Nephron (organoid): Measurements from ENCODE around the gene MYO1H.
A peak's percentile ranks its signal among the peaks of the same experiment; 100 is the strongest.
"Not testable (repeated sequence)": the region's sequence is repeated elsewhere in the genome, so short reads cannot be mapped to it uniquely, and the experiment has no call there.

Experiments
- H3K27ac Mint-ChIP-seq, 3 experiments: 2 replicates each; pipeline ENCODE4 v1.8.0; 2020; ENCODE audit warnings: mixed read lengths in 3 of 3, mild to moderate bottlenecking in 2 of 3, moderate library complexity in 1 of 3
- H3K27me3 Mint-ChIP-seq: 2 replicates; pipeline ENCODE4 v1.8.0; 2021; ENCODE audit warnings: low read depth, mild to moderate bottlenecking, moderate library complexity, mixed read lengths
- H3K36me3 Mint-ChIP-seq: 2 replicates; pipeline ENCODE4 v1.8.0; 2020; ENCODE audit warnings: low read depth, mixed read lengths
- H3K4me1 Mint-ChIP-seq: 2 replicates; pipeline ENCODE4 v1.8.0; 2020; ENCODE audit warnings: mixed read lengths
- H3K4me3 Mint-ChIP-seq, 3 experiments: 2 replicates each; pipeline ENCODE4 v1.8.0; 2020; ENCODE audit warnings: mild to moderate bottlenecking in 3 of 3, mixed read lengths in 3 of 3, moderate library complexity in 2 of 3
- H3K9me3 Mint-ChIP-seq: 2 replicates; pipeline ENCODE4 v1.8.0; 2020; ENCODE audit warnings: mixed read lengths
- TF ChIP-seq, protein P1 (sequence below), 3 experiments: fragments of 200-600 bp; sonication (generic); IDR thresholded peaks; one replicate each; pipeline ENCODE4 v1.5.0; 2021; ENCODE audit warnings: antibody characterized with exemption in 3 of 3; ENCODE audit not compliant: unreplicated experiment in 3 of 3

Gene MYO1H

DNA sequence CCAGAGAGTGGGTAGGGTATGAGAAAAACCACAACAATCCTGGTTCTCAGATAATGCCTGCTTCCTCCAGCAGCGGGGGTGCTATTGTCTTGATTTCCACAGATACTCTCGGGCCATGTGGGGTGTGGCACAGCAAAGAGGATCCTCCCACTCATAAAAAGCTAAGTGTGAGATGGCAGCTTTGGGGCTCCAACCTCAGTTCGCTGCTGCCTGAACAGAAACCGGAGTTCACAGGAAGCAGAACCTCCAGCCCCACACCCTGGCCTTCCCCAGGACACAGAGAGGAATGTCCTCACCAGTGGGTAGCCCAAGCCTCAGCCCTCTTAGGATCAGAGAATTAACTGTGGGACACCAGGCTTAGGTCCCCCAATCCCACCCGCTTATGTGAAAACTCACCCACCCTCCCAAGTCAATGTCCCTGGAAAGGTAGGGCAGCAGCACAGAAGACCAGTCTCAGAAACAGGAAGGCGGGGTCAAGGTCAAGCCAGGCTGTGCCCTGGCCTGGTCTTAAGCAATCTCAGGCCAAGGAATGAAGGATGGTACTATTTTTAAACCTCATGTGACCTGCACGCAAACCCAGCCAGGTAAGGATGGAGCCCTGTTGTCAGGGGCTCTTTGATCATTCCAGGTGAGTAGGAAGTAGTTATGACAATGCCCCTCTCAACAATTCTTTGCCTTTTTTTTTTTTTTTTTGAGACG, 120.4 kb downstream of the MYO1H start:
- peaks cover 38% of the 10 kb centered on the region for H3K4me1 Mint-ChIP-seq
- H3K4me3 Mint-ChIP-seq = no peak overlapping the region
- TF ChIP-seq, protein P1, sequence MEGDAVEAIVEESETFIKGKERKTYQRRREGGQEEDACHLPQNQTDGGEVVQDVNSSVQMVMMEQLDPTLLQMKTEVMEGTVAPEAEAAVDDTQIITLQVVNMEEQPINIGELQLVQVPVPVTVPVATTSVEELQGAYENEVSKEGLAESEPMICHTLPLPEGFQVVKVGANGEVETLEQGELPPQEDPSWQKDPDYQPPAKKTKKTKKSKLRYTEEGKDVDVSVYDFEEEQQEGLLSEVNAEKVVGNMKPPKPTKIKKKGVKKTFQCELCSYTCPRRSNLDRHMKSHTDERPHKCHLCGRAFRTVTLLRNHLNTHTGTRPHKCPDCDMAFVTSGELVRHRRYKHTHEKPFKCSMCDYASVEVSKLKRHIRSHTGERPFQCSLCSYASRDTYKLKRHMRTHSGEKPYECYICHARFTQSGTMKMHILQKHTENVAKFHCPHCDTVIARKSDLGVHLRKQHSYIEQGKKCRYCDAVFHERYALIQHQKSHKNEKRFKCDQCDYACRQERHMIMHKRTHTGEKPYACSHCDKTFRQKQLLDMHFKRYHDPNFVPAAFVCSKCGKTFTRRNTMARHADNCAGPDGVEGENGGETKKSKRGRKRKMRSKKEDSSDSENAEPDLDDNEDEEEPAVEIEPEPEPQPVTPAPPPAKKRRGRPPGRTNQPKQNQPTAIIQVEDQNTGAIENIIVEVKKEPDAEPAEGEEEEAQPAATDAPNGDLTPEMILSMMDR (IDR thresholded peaks at IDR 0.05; ENCODE audit: unreplicated experiment in 3 of 3) = no peak
- no peaks in the 10 kb centered on the region for H3K9me3 Mint-ChIP-seq
- peaks cover 28% of the 10 kb centered on the region for H3K36me3 Mint-ChIP-seq
- H3K27ac Mint-ChIP-seq = no peak overlapping the region
- H3K27me3 Mint-ChIP-seq = no peaks in the 10 kb centered on the region

DNA sequence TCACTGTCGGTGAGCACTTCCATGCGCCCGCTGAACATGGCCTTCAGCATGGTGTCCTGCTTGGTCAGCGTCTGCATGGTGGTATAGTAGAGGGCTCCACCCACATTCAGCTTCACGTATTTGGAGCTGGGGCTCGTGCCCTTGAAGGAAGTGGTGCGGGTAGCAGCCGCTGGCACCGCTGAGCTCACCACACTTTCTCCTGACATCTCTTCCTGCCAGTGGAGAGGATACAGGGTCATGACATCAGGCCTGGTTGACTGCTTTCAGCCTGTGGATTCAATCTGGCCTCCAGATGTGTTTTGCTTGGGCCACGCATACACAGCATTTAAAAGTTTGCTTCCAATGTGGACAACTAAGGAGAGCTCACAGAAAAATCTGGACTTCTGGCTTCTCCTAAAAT, 121.8 kb downstream of the MYO1H start:
- Mint-ChIP-seq H3K4me1 (peaks cover 27% of the 10 kb centered on the region), H3K27me3 (no peaks in the 10 kb centered on the region), H3K36me3 (peaks cover 28% of the 10 kb centered on the region), H3K4me3 (no peak overlapping the region), H3K9me3 (no peaks in the 10 kb centered on the region), H3K27ac (no peak overlapping the region)
- TF ChIP-seq, protein P1 (IDR thresholded peaks at IDR 0.05; ENCODE audit: unreplicated experiment in 3 of 3) = no peak

DNA sequence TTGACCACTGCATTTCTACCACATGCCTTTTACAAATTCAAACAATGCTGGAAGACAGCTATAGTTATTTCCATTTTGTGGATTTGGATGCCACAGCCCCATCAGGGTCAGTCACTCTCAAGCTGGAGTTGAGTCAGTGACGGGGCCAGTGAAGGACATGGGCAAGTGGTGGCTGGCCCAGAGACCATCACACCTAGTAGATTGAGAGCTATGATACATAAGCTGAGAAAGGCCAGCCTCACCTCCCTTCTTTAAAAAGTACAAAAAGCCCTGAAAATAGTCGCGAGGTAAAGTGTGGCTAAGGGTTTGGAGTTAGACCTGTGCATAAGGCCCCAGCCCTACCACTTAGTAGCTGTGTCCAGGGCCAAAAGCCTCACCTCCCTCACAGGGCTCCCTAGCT, 125.3 kb downstream of the MYO1H start:
- Mint-ChIP-seq H3K4me3 (peak overlapping the region in 2 of 3 experiments; percentile 18 to 48), H3K27me3 (no peaks in the 10 kb centered on the region), H3K4me1 (peaks cover 25% of the 10 kb centered on the region), H3K27ac (no peak overlapping the region), H3K9me3 (no peaks in the 10 kb centered on the region), H3K36me3 (peaks cover 17% of the 10 kb centered on the region)
- TF ChIP-seq, protein P1 (IDR thresholded peaks at IDR 0.05; ENCODE audit: unreplicated experiment in 3 of 3) = no peak

DNA sequence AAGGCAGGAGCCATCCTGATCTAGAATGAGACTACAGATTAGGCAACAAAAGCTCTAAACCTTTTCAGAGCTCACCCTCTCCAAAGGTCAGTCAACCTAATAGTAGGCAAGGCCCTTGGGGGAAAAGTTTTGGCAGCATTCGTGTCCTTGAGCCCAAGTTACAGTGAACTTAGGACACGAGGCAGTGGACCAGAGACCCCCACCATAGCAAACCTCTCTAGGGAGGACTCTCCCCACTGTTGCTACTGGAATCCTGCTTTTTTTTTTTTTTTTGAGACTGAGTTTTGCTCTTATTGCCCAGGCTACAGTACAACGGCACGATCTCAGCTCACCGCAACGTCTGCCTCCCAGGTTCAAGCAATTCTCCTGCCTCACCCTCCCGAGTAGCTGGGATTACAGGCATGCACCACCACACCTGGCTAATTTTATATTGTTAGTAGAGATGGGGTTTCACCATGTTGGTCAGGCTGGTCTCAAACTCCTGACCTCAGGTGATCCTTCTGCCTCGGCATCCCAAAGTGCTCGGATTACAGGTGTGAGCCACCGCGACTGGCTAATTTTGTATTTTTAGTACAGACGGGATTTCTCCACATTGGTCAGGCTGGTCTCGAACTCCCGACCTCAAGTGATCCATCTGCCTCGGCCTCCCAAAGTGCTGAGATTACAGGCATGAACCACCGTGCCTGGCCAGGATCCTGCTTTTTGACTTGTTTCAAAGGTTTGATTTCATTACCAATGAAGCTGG, 126.0 kb downstream of the MYO1H start:
- H3K27me3 Mint-ChIP-seq, H3K9me3 Mint-ChIP-seq, H3K27ac Mint-ChIP-seq: not testable (repeated sequence)
- H3K4me3 Mint-ChIP-seq = peak overlapping the region in 2 of 3 experiments; percentile 96
- peaks cover 25% of the 10 kb centered on the region for H3K4me1 Mint-ChIP-seq
- peaks cover 10% of the 10 kb centered on the region for H3K36me3 Mint-ChIP-seq

DNA sequence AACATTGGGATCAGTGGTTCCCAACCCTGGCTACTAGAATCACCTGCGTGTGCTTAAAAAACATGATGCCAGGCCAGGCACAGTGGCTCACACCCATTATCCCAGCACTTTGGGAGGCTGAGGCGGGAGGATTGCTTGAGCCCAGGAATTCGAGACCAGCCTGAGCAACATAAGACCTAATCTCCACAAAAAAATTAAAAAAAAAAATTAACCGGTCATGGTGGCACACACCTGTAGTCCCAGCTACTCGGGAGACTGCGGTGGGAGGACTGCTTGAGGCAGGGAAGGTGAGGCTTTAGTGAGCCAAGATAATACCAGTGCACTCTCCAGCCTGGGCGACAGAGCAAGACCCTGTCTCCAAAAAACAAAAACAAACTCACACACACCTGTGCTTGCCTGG, 127.4 kb downstream of the MYO1H start:
- Mint-ChIP-seq H3K4me1 (peaks cover 32% of the 10 kb centered on the region), H3K27ac (no peak overlapping the region), H3K36me3 (peaks cover 2% of the 10 kb centered on the region), H3K27me3 (no peaks in the 10 kb centered on the region), H3K4me3 (peak overlapping the region; percentile 94 to 96 (median 96)), H3K9me3 (no peaks in the 10 kb centered on the region)
- TF ChIP-seq, protein P1 (IDR thresholded peaks at IDR 0.05; ENCODE audit: unreplicated experiment in 3 of 3) = no peak

DNA sequence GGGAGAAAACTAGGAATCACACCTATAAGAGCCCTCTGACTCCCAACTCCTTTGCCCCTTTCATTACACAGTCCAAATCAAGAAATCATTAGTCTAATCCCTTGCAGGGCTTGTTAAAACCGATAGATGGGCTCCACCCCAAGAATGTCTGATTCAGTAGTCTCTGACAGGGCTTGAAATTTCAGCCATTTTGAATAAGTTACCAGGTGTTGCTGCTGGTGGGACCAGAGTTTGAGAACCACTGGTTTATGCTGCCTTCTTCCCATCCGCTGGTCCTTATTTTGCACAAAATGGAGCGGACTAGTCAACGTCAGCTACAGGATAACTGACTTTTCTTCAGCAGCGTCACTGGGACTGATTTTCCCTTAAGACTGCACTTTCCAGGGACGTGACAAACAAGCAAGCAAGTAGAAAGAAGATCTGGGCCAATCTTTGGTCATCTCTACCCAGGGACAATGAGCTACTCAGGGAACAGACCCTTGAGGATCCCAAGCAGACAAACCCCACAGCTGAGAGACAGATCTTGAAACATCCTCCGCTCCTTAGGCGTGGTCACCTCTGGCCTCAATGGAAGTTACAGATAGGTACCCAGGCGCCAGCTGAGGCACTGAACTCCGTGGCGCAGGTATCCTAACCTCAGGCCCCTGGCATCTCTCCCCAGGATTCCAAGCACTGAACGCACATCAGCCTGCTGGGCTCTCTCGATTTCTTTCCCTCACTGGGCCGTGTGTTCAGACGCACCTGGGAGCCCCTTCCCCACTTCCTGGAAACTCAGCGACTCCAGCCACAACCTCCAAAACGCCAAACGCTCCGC, 128.5 kb downstream of the MYO1H start:
- TF ChIP-seq, protein P1 (IDR thresholded peaks at IDR 0.05; ENCODE audit: unreplicated experiment in 3 of 3) = no peak
- Mint-ChIP-seq H3K36me3 (no peaks in the 10 kb centered on the region), H3K4me3 (peak overlapping the region; percentile 94 to 96 (median 96)), H3K27me3 (no peaks in the 10 kb centered on the region), H3K27ac (peak overlapping the region; percentile 100), H3K4me1 (peaks cover 32% of the 10 kb centered on the region), H3K9me3 (no peaks in the 10 kb centered on the region)
